Caco-2 (cell line): ENCODE measurements around the gene KREMEN1. TPM values are rescaled to one million over a fixed set of nuclear protein-coding genes. Genes with fewer than 3 reads are reported as not detected.

Experiments used
- BruUV-seq: library from RNA; stranded (reverse); fragments of 400-500 nt; replicated peaks from 2 replicates; lab custom pipeline; 2021; lab: Mats Ljungman, UMichigan
- CTCF ChIA-PET: fragments of 300-600 bp; sonication (Branson Sonifier 250); formaldehyde crosslinking; loops from one replicate; lab custom pipeline; 2022; ENCODE audit warnings: antibody characterized with exemption; lab: Charles Lee
- POLR2A ChIA-PET: fragments of 300-600 bp; sonication (Branson Sonifier 250); formaldehyde crosslinking; loops from one replicate; lab custom pipeline; 2022; ENCODE audit warnings: antibody characterized with exemption; lab: Charles Lee
- DNase-seq, 2 experiments: peaks; one replicate each; pipeline versions ENCODE4 v3.0.0 to v3.0.0-alpha.2; 2020 to 2022
- H3K27me3 ChIP-seq: replicated peaks from 2 replicates; pipeline ENCODE4 v1.6.0; 2011; ENCODE audit warnings: low read length; ENCODE audit not compliant: control insufficient read depth, insufficient read depth
- H3K36me3 ChIP-seq: 2 replicates; pipeline ENCODE4 v1.5.1; 2011; ENCODE audit warnings: low read length; ENCODE audit not compliant: control insufficient read depth, insufficient read depth
- H3K4me1 ChIP-seq: fragments of 250-450 bp; sonication (Bioruptor Pico); 2 replicates; pipeline ENCODE4 v1.5.1; 2020; ENCODE audit warnings: mild to moderate bottlenecking
- H3K4me3 ChIP-seq: 2 replicates; pipeline ENCODE4 v1.5.1; 2011; ENCODE audit warnings: low read depth, mild to moderate bottlenecking, control low read depth, low read length
- H3K9me3 ChIP-seq: fragments of 250-450 bp; sonication (Bioruptor Pico); 2 replicates; pipeline ENCODE4 v1.5.1; 2020; ENCODE audit warnings: mild to moderate bottlenecking, moderate library complexity
- H3K27ac Mint-ChIP-seq: one replicate; pipeline ENCODE4 v1.8.0; 2022; ENCODE audit warnings: mixed read lengths; ENCODE audit not compliant: unreplicated experiment
- H3K27me3 Mint-ChIP-seq: one replicate; pipeline ENCODE4 v1.8.0; 2022; ENCODE audit warnings: mixed read lengths; ENCODE audit not compliant: insufficient read depth, unreplicated experiment
- H3K36me3 Mint-ChIP-seq: one replicate; pipeline ENCODE4 v1.8.0; 2022; ENCODE audit warnings: mild to moderate bottlenecking, mixed read lengths; ENCODE audit not compliant: insufficient read depth, unreplicated experiment
- H3K4me1 Mint-ChIP-seq: one replicate; pipeline ENCODE4 v1.8.0; 2022; ENCODE audit warnings: low read depth, mixed read lengths; ENCODE audit not compliant: unreplicated experiment
- H3K4me3 Mint-ChIP-seq: one replicate; pipeline ENCODE4 v1.8.0; 2022; ENCODE audit warnings: mild to moderate bottlenecking, moderate library complexity, mixed read lengths; ENCODE audit not compliant: unreplicated experiment
- H3K9me3 Mint-ChIP-seq: one replicate; pipeline ENCODE4 v1.8.0; 2022; ENCODE audit warnings: mixed read lengths; ENCODE audit not compliant: unreplicated experiment
- CTCF ChIP-seq, 2 experiments: fragments of 200-600 bp in 1 of 2; IDR thresholded peaks; 1 replicate in 1 of 2; 2 replicates in 1 of 2; pipeline versions ENCODE4 v1.5.1 to v1.8.0; 2011 to 2022; ENCODE audit warnings: antibody characterized with exemption in 1 of 2, control low read depth in 1 of 2, inconsistent platforms in 1 of 2, low read depth in 1 of 2, low read length in 1 of 2, mild to moderate bottlenecking in 1 of 2, moderate library complexity in 1 of 2; ENCODE audit not compliant: insufficient read depth in 1 of 2, severe bottlenecking in 1 of 2, unreplicated experiment in 1 of 2
- intact Hi-C: fragments of 100-400 bp; cut with micrococcal nuclease; formaldehyde crosslinking; loops from one replicate; pipeline ENCODE4 v1.10.0; 2022; ENCODE audit not compliant: unreplicated experiment
- total RNA-seq: library from RNA; stranded (reverse); gene quantifications from 2 replicates; pipeline ENCODE4 v1.2.3, GENCODE V29; 2022

KREMEN1 gene
- total RNA-seq, 1 experiment from 2014 or later = 29.7 TPM

DNA sequence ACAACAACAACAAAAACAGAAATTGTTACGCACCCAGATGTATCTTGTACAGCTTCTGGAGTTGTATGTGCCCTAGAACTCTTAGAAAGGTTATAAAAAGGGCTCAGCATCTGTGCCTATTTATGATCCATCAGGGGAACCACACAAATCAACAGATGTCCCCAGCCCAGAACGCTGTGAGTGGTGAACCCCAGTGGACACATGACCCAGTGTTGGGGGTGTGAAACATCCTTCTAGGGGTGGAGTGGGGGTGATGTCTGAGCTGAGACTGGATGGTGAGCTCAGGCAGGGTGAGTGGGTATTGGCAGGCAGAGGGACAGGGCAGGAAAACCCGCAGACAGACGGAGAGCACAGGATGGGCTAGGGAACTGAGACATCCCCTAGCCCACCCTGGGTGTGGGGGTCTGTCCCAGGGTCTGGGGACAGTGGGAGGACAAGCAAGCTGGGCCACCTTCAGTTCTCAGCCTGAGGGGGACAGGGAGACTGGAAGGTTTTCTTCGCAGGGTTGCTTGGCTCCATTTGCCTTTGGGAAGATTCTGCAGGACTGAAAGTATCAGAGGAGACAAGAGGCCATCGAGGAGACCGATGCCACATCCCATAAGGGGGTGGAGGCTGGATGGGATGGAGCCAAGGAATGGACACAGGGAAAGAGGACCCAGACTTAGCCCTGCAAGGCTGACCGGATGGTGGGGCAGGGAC, 127.0 kb downstream of the KREMEN1 start:
- no peaks in the 10 kb centered on the region for H3K36me3 ChIP-seq
- H3K4me1 Mint-ChIP-seq = no peaks in the 10 kb centered on the region
- no peak overlapping the region for H3K4me3 Mint-ChIP-seq
- intact Hi-C loops = loop anchor here (10.0 kb wide), 1 partner anchor 175 kb away; no protein-coding TSS in a partner anchor
- H3K4me1 ChIP-seq = no peaks in the 10 kb centered on the region
- no peaks in the 10 kb centered on the region for H3K9me3 Mint-ChIP-seq
- TF ChIP-seq CTCF (IDR thresholded peaks at IDR 0.05; ENCODE audit: insufficient read depth in 1 of 2, low read depth in 1 of 2, low read length in 1 of 2, severe bottlenecking in 1 of 2, unreplicated experiment in 1 of 2) = no peak
- H3K9me3 ChIP-seq = no peaks in the 10 kb centered on the region
- H3K4me3 ChIP-seq = no peak overlapping the region
- ChIA-PET CTCF (interaction anchor here (0.5 kb wide), 1 partner anchor 10 kb away, joined by 11 read pairs; no protein-coding TSS in a partner anchor), POLR2A (no interaction called here)
- H3K27ac Mint-ChIP-seq = no peak overlapping the region
- H3K36me3 Mint-ChIP-seq = no peaks in the 10 kb centered on the region
- BruUV-seq = no TSS peak
- H3K27me3 ChIP-seq = no peaks in the 10 kb centered on the region
- H3K27me3 Mint-ChIP-seq = no peaks in the 10 kb centered on the region
- DNase-seq = no peak

- H3K27me3 Mint-ChIP-seq = no peaks in the 10 kb centered on the region
- no TSS peak for BruUV-seq
- no peaks in the 10 kb centered on the region for H3K9me3 Mint-ChIP-seq
- no peaks in the 10 kb centered on the region for H3K36me3 ChIP-seq
- intact Hi-C loops = loop anchor here (10.0 kb wide), 1 partner anchor 174 kb away; no protein-coding TSS in a partner anchor
- H3K36me3 Mint-ChIP-seq = no peaks in the 10 kb centered on the region
- no peak for TF ChIP-seq CTCF (IDR thresholded peaks at IDR 0.05; ENCODE audit: insufficient read depth in 1 of 2, low read depth in 1 of 2, low read length in 1 of 2, severe bottlenecking in 1 of 2, unreplicated experiment in 1 of 2)
- H3K4me1 ChIP-seq = no peaks in the 10 kb centered on the region
- H3K27ac Mint-ChIP-seq = peak overlapping the region; percentile 43
- no peaks in the 10 kb centered on the region for H3K27me3 ChIP-seq
- H3K9me3 ChIP-seq = no peaks in the 10 kb centered on the region
- H3K4me3 ChIP-seq = no peak overlapping the region
- no peak overlapping the region for H3K4me3 Mint-ChIP-seq
- H3K4me1 Mint-ChIP-seq = no peaks in the 10 kb centered on the region
- POLR2A ChIA-PET = no interaction called here
- CTCF ChIA-PET = interaction anchor here (0.5 kb wide), 1 partner anchor 9 kb away, joined by 11 read pairs; no protein-coding TSS in a partner anchor
- DNase-seq = no peak
Measured at GRCh38 chr22:29200901-29201300, 128.1 kb downstream of the KREMEN1 start.

DNA sequence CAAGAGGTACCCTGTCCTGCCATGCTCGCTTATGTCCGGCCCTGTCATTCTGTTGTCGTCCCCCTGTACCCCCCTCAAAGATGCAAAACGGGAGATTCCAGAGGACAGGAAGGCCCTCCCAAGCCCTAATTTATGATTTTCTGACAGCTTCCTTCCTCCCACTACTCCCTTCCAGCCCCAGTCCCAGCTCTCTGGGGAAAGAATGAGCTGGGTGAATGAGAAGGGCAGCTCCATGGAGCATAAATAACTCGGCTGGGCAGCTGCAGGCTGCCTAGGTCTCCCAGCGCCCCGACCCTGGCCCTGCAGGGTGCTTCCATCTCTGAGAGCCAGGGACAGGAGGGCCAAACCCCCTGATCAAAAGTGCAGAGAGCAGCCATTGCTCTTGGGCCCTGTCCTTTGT, 128.9 kb downstream of the KREMEN1 start:
- no peak for DNase-seq
- Histone ChIP-seq H3K4me3 (no peak overlapping the region), H3K9me3 (no peaks in the 10 kb centered on the region), H3K4me1 (peaks cover 1% of the 10 kb centered on the region; the same call in 1 of the 2 replicates), H3K36me3 (no peaks in the 10 kb centered on the region), H3K27me3 (no peaks in the 10 kb centered on the region)
- Mint-ChIP-seq H3K4me1 (no peaks in the 10 kb centered on the region), H3K27me3 (no peaks in the 10 kb centered on the region), H3K27ac (no peak overlapping the region), H3K9me3 (no peaks in the 10 kb centered on the region), H3K4me3 (no peak overlapping the region), H3K36me3 (no peaks in the 10 kb centered on the region)
- CTCF ChIA-PET = interaction anchor here (0.7 to 4.2 kb wide), 2 partner anchors 44 to 491 kb away, joined by 3 to 40 read pairs; no protein-coding TSS in a partner anchor
- TF ChIP-seq CTCF (IDR thresholded peaks at IDR 0.05; ENCODE audit: insufficient read depth in 1 of 2, low read depth in 1 of 2, low read length in 1 of 2, severe bottlenecking in 1 of 2, unreplicated experiment in 1 of 2) = no peak
- intact Hi-C loops = loop anchor here (1.0 to 10.0 kb wide), 3 partner anchors 19 to 173 kb away; no protein-coding TSS in a partner anchor
- POLR2A ChIA-PET = no interaction called here
- no TSS peak for BruUV-seq
